SH-SY5Y (cell line): Measurements from ENCODE around the gene S100A13.

ENCODE experiments used
- GATA2 ChIP-seq: IDR thresholded peaks from 2 replicates; pipeline ENCODE4 v1.6.1; 2011; ENCODE audit warnings: mild to moderate bottlenecking, low read depth, low read length
- GATA3 ChIP-seq: IDR thresholded peaks from 2 replicates; pipeline ENCODE4 v1.6.1; 2011; ENCODE audit warnings: low read depth, mild to moderate bottlenecking, low read length, moderate library complexity

GRCh38 chr1:153669606-153670005 is 42.3 kb upstream of the S100A13 start:
- TF ChIP-seq GATA2, result no peak
- no peak for TF ChIP-seq GATA3
